Common myeloid progenitor, CD34-positive (primary cell): ENCODE data around the gene DNAL1.
"Not testable (repeated sequence)": the region's sequence is repeated elsewhere in the genome, so short reads cannot be mapped to it uniquely, and the experiment has no call there.

ENCODE experiments used
- CTCF ChIA-PET: fragments of 350-600 bp; sonication (Branson Sonifier 250); formaldehyde crosslinking; loops from one replicate; lab custom pipeline; 2021; ENCODE audit warnings: antibody characterized with exemption; lab: Charles Lee
- POLR2A ChIA-PET: fragments of 350-600 bp; sonication (Branson Sonifier 250); formaldehyde crosslinking; loops from one replicate; lab custom pipeline; 2021; ENCODE audit warnings: antibody characterized with exemption; lab: Charles Lee
- DNase-seq, 3 donors: peaks; one replicate each; pipeline versions ENCODE4 v3.0.0 to v3.0.0-alpha.2; 2013
- H3K27ac ChIP-seq, 2 experiments: 1 replicate in 1 of 2; 2 replicates in 1 of 2; pipeline ENCODE4 v1.7.0; 2013; ENCODE audit warnings: inconsistent platforms in 2 of 2, low read length in 2 of 2, mild to moderate bottlenecking in 2 of 2, low read depth in 1 of 2, moderate library complexity in 1 of 2; ENCODE audit not compliant: severe bottlenecking in 2 of 2, insufficient read depth in 1 of 2, poor library complexity in 1 of 2
- H3K27me3 ChIP-seq, 5 experiments: replicated peaks in 2 of 5; 1 replicate in 3 of 5; 2 replicates in 2 of 5; pipeline versions ENCODE4 v1.6.1 to v1.7.0; 2013; ENCODE audit warnings: low read length in 4 of 5, mild to moderate bottlenecking in 2 of 5, moderate library complexity in 2 of 5, inconsistent platforms in 1 of 5; ENCODE audit not compliant: insufficient read depth in 5 of 5, control insufficient read depth in 4 of 5
- H3K36me3 ChIP-seq, 4 experiments: 1 replicate in 2 of 4; 2 replicates in 2 of 4; pipeline versions ENCODE4 v1.6.1 to v1.7.0; 2013; ENCODE audit warnings: low read length in 3 of 4, control low read depth in 1 of 4, mild to moderate bottlenecking in 1 of 4; ENCODE audit not compliant: control insufficient read depth in 4 of 4, insufficient read depth in 4 of 4
- H3K4me1 ChIP-seq, 4 experiments: 1 replicate in 3 of 4; 2 replicates in 1 of 4; pipeline versions ENCODE4 v1.6.1 to v1.7.1; 2013; ENCODE audit warnings: low read length in 3 of 4, mild to moderate bottlenecking in 3 of 4, control low read depth in 1 of 4, inconsistent platforms in 1 of 4, moderate library complexity in 1 of 4; ENCODE audit not compliant: control insufficient read depth in 4 of 4, insufficient read depth in 4 of 4; ENCODE audit errors: control extremely low read depth in 1 of 4
- H3K4me3 ChIP-seq, 7 experiments: 1 replicate in 4 of 7; 2 replicates in 3 of 7; pipeline versions ENCODE4 v1.5.1 to v1.7.0; 2013; ENCODE audit warnings: mild to moderate bottlenecking in 7 of 7, low read length in 6 of 7, moderate library complexity in 6 of 7, inconsistent platforms in 2 of 7, low read depth in 2 of 7, control low read depth in 1 of 7; ENCODE audit not compliant: insufficient read depth in 4 of 7, control insufficient read depth in 1 of 7; ENCODE audit errors: extremely low read depth in 1 of 7
- H3K9me3 ChIP-seq, 5 experiments: 1 replicate in 4 of 5; 2 replicates in 1 of 5; pipeline versions ENCODE4 v1.6.1 to v1.7.1; 2013; ENCODE audit warnings: low read length in 4 of 5, mild to moderate bottlenecking in 2 of 5, inconsistent platforms in 1 of 5, low read depth in 1 of 5, moderate library complexity in 1 of 5; ENCODE audit not compliant: control insufficient read depth in 4 of 5, insufficient read depth in 2 of 5; ENCODE audit errors: control extremely low read depth in 1 of 5
- WGBS: methylation state at CpG from one replicate; pipeline ENCODE4 v1.1.5; 2013; ENCODE audit not compliant: insufficient coverage; 5-methylcytosine and 5-hydroxymethylcytosine counted together

The DNAL1 gene

GRCh38 chr14:73695082-73695481 is 50.3 kb downstream of the DNAL1 start:
- Histone ChIP-seq H3K9me3 (no peaks in the 10 kb centered on the region), H3K27me3 (no peaks in the 10 kb centered on the region), H3K4me1 (no peaks in the 10 kb centered on the region), H3K27ac (no peak overlapping the region), H3K36me3 (peaks cover 0 to 8% (median 1%) of the 10 kb centered on the region in 4 experiments), H3K4me3 (no peak overlapping the region)
- WGBS, result no CpG with 5 or more reads among the region's 2 CpGs
- CTCF ChIA-PET, result no interaction called here
- DNase-seq, result no peak
- POLR2A ChIA-PET, result no interaction called here

- POLR2A ChIA-PET, result no interaction called here
Observed at GRCh38 chr14:73695997-73696396, 51.2 kb downstream of the DNAL1 start.

GRCh38 chr14:73696466-73697400 is 51.9 kb downstream of the DNAL1 start:
- H3K36me3 ChIP-seq, result peaks cover 0 to 3% (median 1%) of the 10 kb centered on the region in 4 experiments
- ChIA-PET CTCF (no interaction called here), POLR2A (no interaction called here)
- no peak for DNase-seq
- H3K27me3 ChIP-seq, result no peaks in the 10 kb centered on the region
- WGBS, result 100% methylated on average over 1 of the region's 2 CpGs
- no peak overlapping the region for H3K4me3 ChIP-seq
- H3K27ac ChIP-seq, result no peak overlapping the region
- no peaks in the 10 kb centered on the region for H3K9me3 ChIP-seq
- no peaks in the 10 kb centered on the region for H3K4me1 ChIP-seq

More at GRCh38 chr14:73695997-73696396, 51.2 kb downstream of the DNAL1 start:
- Histone ChIP-seq H3K9me3 (no peaks in the 10 kb centered on the region), H3K4me1 (no peaks in the 10 kb centered on the region), H3K4me3 (no peak overlapping the region), H3K36me3 (peaks cover 0 to 4% (median 1%) of the 10 kb centered on the region in 4 experiments), H3K27me3 (no peaks in the 10 kb centered on the region), H3K27ac (no peak overlapping the region)
- no CpG with 5 or more reads among the region's 2 CpGs for WGBS
- CTCF ChIA-PET, result no interaction called here
- no peak for DNase-seq

GRCh38 chr14:73700325-73700724 is 55.5 kb downstream of the DNAL1 start:
- DNase-seq, result no peak
- Histone ChIP-seq H3K4me1 (no peaks in the 10 kb centered on the region), H3K9me3 (no peaks in the 10 kb centered on the region), H3K4me3 (no peak overlapping the region), H3K36me3 (no peaks in the 10 kb centered on the region), H3K27me3 (no peaks in the 10 kb centered on the region), H3K27ac (no peak overlapping the region)
- ChIA-PET CTCF (no interaction called here), POLR2A (no interaction called here)
- no CpG with 5 or more reads among the region's 1 CpG for WGBS

DNA sequence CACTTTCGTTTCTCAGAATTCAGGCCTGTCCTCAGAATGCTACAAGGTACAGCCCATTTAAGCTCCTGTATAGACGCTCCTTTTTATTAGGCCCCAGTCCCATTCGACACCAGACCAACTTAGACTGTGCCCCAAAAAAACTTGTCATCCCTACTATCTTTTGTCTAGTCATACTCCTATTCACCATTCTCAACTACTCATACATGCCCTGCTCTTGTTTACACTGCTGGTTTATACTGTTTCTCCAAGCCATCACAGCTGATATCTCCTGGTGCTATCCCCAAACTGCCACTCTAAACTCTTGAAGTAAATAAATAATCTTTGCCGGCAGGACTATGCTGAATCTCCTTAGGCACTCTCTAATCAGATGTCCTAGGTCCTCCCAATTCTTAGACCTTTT is 63.3 kb downstream of the DNAL1 start:
- H3K9me3 ChIP-seq, POLR2A ChIA-PET, H3K36me3 ChIP-seq, H3K27ac ChIP-seq, H3K4me3 ChIP-seq, CTCF ChIA-PET, H3K27me3 ChIP-seq, DNase-seq: not testable (repeated sequence)
- 100% methylated on average over 2 of the region's 4 CpGs for WGBS
- H3K4me1 ChIP-seq, result peaks cover 11 to 19% (median 15%) of the 10 kb centered on the region in 4 experiments

DNA sequence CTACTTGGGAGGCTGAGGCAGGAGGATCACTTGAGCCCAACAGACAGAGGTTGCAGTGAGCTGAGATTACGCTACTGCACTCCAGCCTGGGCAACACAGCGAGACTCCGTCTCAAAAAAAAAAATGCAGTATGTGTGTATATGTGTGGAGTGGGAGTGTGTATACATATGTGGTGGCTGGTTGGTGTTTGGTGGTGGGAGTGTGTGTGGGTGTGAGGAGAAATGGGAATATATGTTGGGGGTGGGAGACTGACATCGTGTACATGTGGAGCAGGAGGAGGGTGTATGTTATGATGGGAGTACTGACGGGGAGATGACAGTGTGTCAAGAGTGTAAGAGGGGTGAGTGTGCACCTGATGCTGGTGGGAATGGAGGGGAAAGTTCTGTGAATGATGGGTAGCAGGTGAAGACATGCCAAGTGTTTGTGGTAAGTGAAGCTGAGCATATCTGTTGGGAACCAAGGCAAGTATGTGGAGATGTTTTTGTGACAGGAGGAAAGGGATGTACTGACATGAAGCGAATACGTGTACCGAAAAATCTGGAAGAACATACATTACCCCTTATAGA is 65.2 kb downstream of the DNAL1 start:
- Histone ChIP-seq H3K9me3 (no peaks in the 10 kb centered on the region), H3K27me3 (no peaks in the 10 kb centered on the region)
- WGBS, result 100% methylated on average over 5 of the region's 8 CpGs

DNA sequence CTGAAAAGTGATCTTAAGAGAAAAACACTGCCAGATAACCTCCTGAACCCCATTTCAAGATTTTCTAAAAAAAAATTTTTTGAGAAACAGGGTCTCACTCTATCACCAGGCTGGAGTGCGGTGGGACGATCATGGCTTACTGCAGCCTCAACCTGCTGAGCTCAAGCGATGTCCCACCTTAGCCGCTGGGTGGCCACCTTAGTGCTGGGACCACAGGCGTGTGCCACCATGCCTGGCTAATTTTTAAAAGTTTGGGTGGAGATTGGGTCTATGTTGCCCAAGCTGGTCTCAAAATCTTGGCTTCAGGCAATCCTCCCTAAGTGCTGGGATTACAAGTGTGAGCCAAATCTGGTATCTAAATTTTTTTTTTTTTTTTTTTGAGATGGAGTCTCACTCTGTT is 66.0 kb downstream of the DNAL1 start:
- DNase-seq, result no peak
- H3K27ac ChIP-seq, result no peak overlapping the region
- H3K36me3 ChIP-seq, result peaks cover 0 to 4% (median 3%) of the 10 kb centered on the region in 4 experiments
- H3K4me3 ChIP-seq, result no peak overlapping the region
- POLR2A ChIA-PET, result no interaction called here
- no peaks in the 10 kb centered on the region for H3K27me3 ChIP-seq
- CTCF ChIA-PET, result interaction anchor here (1.6 kb wide), 1 partner anchor 141 kb away, joined by 3 read pairs; the partner anchor contains the start of gene PTGR2
- 85% methylated on average over 5 of the region's 5 CpGs for WGBS
- H3K4me1 ChIP-seq, result peaks cover 12 to 30% (median 24%) of the 10 kb centered on the region in 4 experiments
- H3K9me3 ChIP-seq, result no peaks in the 10 kb centered on the region

More for the DNA sequence above, 65.2 kb downstream of the DNAL1 start:
- ChIA-PET POLR2A (no interaction called here), CTCF (interaction anchor here (1.6 kb wide), 1 partner anchor 141 kb away, joined by 3 read pairs; the partner anchor contains the start of gene PTGR2)
- no peak for DNase-seq
- Histone ChIP-seq H3K4me3 (no peak overlapping the region), H3K4me1 (peaks cover 12 to 30% (median 24%) of the 10 kb centered on the region in 4 experiments), H3K36me3 (no peaks in the 10 kb centered on the region), H3K27ac (no peak overlapping the region)
